H7 (cell line): ENCODE measurements around the gene C1QTNF6. TPM values are rescaled to one million over a fixed set of nuclear protein-coding genes. Genes with fewer than 3 reads are reported as not detected.

Source experiments
- DNase-seq: peaks from one replicate; pipeline ENCODE4 v3.0.0; 2012
- H3K27me3 ChIP-seq: 2 replicates; pipeline ENCODE4 v1.6.0; 2011; ENCODE audit warnings: mild to moderate bottlenecking, low read length; ENCODE audit not compliant: control insufficient read depth, insufficient read depth
- H3K36me3 ChIP-seq: replicated peaks from 2 replicates; pipeline ENCODE4 v1.5.1; 2011; ENCODE audit warnings: low read length; ENCODE audit not compliant: control insufficient read depth, insufficient read depth
- H3K4me3 ChIP-seq: 2 replicates; pipeline ENCODE4 v1.5.1; 2011; ENCODE audit warnings: low read depth, mild to moderate bottlenecking, control low read depth, low read length, moderate library complexity; ENCODE audit not compliant: insufficient read depth
- total RNA-seq: library from RNA; depleted of rRNA; stranded (reverse); fragments of >200 nt; shearing (Covaris generic); gene quantifications from 2 replicates; pipeline ENCODE4 v1.2.3, GENCODE V29; 2014

Gene C1QTNF6
- total RNA-seq, 1 experiment from 2014 or later, result 4.9 TPM

- Histone ChIP-seq H3K4me3 (no peak overlapping the region), H3K36me3 (no peaks in the 10 kb centered on the region), H3K27me3 (no peaks in the 10 kb centered on the region)
- no peak for DNase-seq
Measured at GRCh38 chr22:37182949-37183245, 5.2 kb downstream of the C1QTNF6 start.

- peak; percentile 83 for DNase-seq
- Histone ChIP-seq H3K4me3 (no peak overlapping the region), H3K36me3 (no peaks in the 10 kb centered on the region), H3K27me3 (no peaks in the 10 kb centered on the region)
Measured at GRCh38 chr22:37182101-37182948, 5.7 kb downstream of the C1QTNF6 start.

- H3K27me3 ChIP-seq, result no peaks in the 10 kb centered on the region
- H3K4me3 ChIP-seq, result no peak overlapping the region
- DNase-seq, result no peak
- no peaks in the 10 kb centered on the region for H3K36me3 ChIP-seq
Measured at GRCh38 chr22:37181681-37182080, 6.4 kb downstream of the C1QTNF6 start.

GRCh38 chr22:37180531-37181231, 7.4 kb downstream of the C1QTNF6 start:
- H3K27me3 ChIP-seq, result no peaks in the 10 kb centered on the region
- DNase-seq, result peak; percentile 53
- no peak overlapping the region for H3K4me3 ChIP-seq
- H3K36me3 ChIP-seq, result no peaks in the 10 kb centered on the region

- no peaks in the 10 kb centered on the region for H3K36me3 ChIP-seq
- H3K4me3 ChIP-seq, result no peak overlapping the region
- H3K27me3 ChIP-seq, result no peaks in the 10 kb centered on the region
- no peak for DNase-seq
Measured at GRCh38 chr22:37179622-37180420, 8.2 kb downstream of the C1QTNF6 start.

- no peak overlapping the region for H3K4me3 ChIP-seq
- DNase-seq, result no peak
- H3K36me3 ChIP-seq, result no peaks in the 10 kb centered on the region
Measured at GRCh38 chr22:37179126-37179470, 8.9 kb downstream of the C1QTNF6 start.

GRCh38 chr22:37178350-37179125, 9.5 kb downstream of the C1QTNF6 start:
- Histone ChIP-seq H3K36me3 (no peaks in the 10 kb centered on the region), H3K4me3 (no peak overlapping the region)
- peak; percentile 60 for DNase-seq

More at GRCh38 chr22:37179126-37179470, 8.9 kb downstream of the C1QTNF6 start:
- H3K27me3 ChIP-seq, result no peaks in the 10 kb centered on the region

GRCh38 chr22:37177755-37178154, 10.3 kb downstream of the C1QTNF6 start:
- no peaks in the 10 kb centered on the region for H3K36me3 ChIP-seq
- H3K27me3 ChIP-seq, result no peaks in the 10 kb centered on the region
- DNase-seq, result no peak
- no peak overlapping the region for H3K4me3 ChIP-seq

More at GRCh38 chr22:37178350-37179125, 9.5 kb downstream of the C1QTNF6 start:
- H3K27me3 ChIP-seq, result no peaks in the 10 kb centered on the region

- H3K36me3 ChIP-seq, result no peaks in the 10 kb centered on the region
- no peak for DNase-seq
- no peaks in the 10 kb centered on the region for H3K27me3 ChIP-seq
- no peak overlapping the region for H3K4me3 ChIP-seq
Measured at GRCh38 chr22:37177221-37177620, 10.8 kb downstream of the C1QTNF6 start.

- no peaks in the 10 kb centered on the region for H3K36me3 ChIP-seq
- no peak overlapping the region for H3K4me3 ChIP-seq
- H3K27me3 ChIP-seq, result no peaks in the 10 kb centered on the region
- DNase-seq, result no peak
Measured at GRCh38 chr22:37176464-37177061, 11.5 kb downstream of the C1QTNF6 start.

GRCh38 chr22:37175414-37176281, 12.4 kb downstream of the C1QTNF6 start:
- DNase-seq, result no peak
- Histone ChIP-seq H3K4me3 (no peak overlapping the region), H3K27me3 (no peaks in the 10 kb centered on the region)

GRCh38 chr22:37174964-37175363, 13.1 kb downstream of the C1QTNF6 start:
- no peak for DNase-seq

More at GRCh38 chr22:37175414-37176281, 12.4 kb downstream of the C1QTNF6 start:
- H3K36me3 ChIP-seq, result no peaks in the 10 kb centered on the region

GRCh38 chr22:37173709-37174108, 14.3 kb downstream of the C1QTNF6 start:
- no peaks in the 10 kb centered on the region for H3K36me3 ChIP-seq
- no peak for DNase-seq
- H3K4me3 ChIP-seq, result no peak overlapping the region
- no peaks in the 10 kb centered on the region for H3K27me3 ChIP-seq

More at GRCh38 chr22:37174964-37175363, 13.1 kb downstream of the C1QTNF6 start:
- H3K4me3 ChIP-seq, result no peak overlapping the region
- no peaks in the 10 kb centered on the region for H3K36me3 ChIP-seq
- H3K27me3 ChIP-seq, result no peaks in the 10 kb centered on the region
